Measurements from ENCODE around the gene GPR137B. TPM values are rescaled to one million over a fixed set of nuclear protein-coding genes. Genes with fewer than 3 reads are reported as not detected.

The GPR137B gene
- total RNA-seq, 1 experiment from 2014 or later = 11.4 TPM

DNA sequence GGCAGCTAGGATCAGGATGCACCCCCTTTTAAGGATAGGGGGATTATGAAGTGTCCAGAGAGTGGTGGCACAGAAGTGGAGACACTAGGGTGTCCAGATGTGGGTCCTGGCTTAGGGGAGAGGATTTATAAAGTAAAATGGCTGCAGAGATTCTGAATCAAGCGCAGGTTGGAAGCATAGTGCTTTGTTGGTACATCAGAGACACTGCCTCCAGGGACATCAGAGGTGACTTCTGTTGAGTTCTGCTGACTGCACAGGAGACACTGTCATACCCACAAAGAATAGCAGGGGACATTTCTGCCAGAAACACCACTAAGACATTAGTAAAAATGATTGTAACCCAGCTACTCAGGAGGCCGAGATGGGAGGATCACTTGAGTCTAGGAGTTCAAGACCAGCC, 16.4 kb downstream of the GPR137B start (continued):
- TF ChIP-seq, protein P1, sequence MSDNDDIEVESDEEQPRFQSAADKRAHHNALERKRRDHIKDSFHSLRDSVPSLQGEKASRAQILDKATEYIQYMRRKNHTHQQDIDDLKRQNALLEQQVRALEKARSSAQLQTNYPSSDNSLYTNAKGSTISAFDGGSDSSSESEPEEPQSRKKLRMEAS (IDR thresholded peaks at IDR 0.05) = no peak
- TF ChIP-seq ZFX (IDR thresholded peaks at IDR 0.05) (no peak), SRF (IDR thresholded peaks at IDR 0.05; ENCODE audit: low read depth) (no peak), EZH2 (IDR thresholded peaks at IDR 0.05) (no peak)
- TF ChIP-seq, protein P2, sequence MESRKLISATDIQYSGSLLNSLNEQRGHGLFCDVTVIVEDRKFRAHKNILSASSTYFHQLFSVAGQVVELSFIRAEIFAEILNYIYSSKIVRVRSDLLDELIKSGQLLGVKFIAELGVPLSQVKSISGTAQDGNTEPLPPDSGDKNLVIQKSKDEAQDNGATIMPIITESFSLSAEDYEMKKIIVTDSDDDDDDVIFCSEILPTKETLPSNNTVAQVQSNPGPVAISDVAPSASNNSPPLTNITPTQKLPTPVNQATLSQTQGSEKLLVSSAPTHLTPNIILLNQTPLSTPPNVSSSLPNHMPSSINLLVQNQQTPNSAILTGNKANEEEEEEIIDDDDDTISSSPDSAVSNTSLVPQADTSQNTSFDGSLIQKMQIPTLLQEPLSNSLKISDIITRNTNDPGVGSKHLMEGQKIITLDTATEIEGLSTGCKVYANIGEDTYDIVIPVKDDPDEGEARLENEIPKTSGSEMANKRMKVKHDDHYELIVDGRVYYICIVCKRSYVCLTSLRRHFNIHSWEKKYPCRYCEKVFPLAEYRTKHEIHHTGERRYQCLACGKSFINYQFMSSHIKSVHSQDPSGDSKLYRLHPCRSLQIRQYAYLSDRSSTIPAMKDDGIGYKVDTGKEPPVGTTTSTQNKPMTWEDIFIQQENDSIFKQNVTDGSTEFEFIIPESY (IDR thresholded peaks at IDR 0.05; ENCODE audit: extremely low read depth, insufficient replicate concordance, low read length) = no peak

DNA sequence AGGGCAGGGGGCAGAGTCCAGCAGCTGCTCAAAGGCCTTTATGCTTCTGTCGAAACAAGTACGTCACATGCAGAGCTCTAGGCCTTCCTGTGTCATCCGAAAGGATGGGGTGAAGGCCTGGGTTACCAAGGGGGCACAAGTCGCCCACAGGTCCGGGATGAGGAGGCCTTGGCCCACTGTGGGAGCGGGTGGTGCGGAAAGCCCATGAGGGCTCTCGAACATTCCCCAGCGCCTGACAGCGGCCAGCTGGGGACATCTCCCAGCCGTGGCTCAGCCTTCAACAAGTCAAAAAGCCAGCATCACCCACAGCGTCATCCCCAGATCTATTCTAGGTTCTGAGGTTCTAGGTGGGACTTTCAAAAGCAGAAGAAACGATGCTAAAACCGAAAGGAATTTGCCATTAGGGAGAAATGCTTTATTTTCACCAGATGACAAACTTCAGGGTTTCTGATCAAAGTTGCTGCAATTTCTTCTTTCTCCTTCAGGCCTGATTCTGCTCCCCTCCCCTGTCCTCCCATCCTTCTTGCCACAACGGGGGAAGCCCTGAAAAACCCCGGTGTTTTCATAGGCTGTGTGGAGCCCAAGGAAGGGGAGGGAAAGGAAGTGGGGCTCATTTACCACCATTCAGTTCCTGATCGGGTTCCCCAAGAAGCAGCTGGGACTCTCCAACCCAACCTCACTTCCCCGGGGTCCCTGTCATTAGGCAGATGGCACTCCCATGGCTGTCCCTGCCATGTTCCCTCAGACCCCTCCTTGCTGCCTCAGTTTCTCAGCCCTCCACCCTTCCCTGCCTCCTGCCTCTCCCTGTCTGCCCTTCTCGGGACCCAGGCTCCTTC, 17.6 kb downstream of the GPR137B start:
- ChIA-PET POLR2A (no interaction called here), RAD21 (ENCODE audit: low non-redundant PET in 1 of 2, low total read pairs in 2 of 2, uncharacterized antibody in 2 of 2, unreplicated experiment in 2 of 2) (no interaction called here), CTCF (no interaction called here)
- Histone ChIP-seq H3K4me2 (ENCODE audit: low read length) (no peak overlapping the region), H3K27ac (ENCODE audit: low read depth, low read length) (no peak overlapping the region), H3K4me1 (ENCODE audit: control insufficient read depth in 1 of 2, insufficient read depth in 2 of 2, low read length in 2 of 2) (no peaks in the 10 kb centered on the region), H2AFZ (ENCODE audit: low read depth, low read length, poor library complexity, severe bottlenecking) (no peak overlapping the region), H3K9ac (ENCODE audit: low read length) (no peak overlapping the region), H4K20me1 (ENCODE audit: insufficient read depth) (no peaks in the 10 kb centered on the region), H3K4me3 (replicated peaks in 1 of 2; ENCODE audit: low read depth in 1 of 2, low read length in 2 of 2) (no peak overlapping the region), H3K79me2 (ENCODE audit: insufficient read depth, low read length) (no peaks in the 10 kb centered on the region), H3K9me2 (ENCODE audit: insufficient read depth) (no peaks in the 10 kb centered on the region), H3K36me3 (ENCODE audit: control insufficient read depth in 1 of 2, insufficient read depth in 2 of 2, low read length in 2 of 2) (no peaks in the 10 kb centered on the region), H3K9me3 (ENCODE audit: control insufficient read depth in 1 of 2, insufficient read depth in 1 of 2, low read depth in 1 of 2, low read length in 2 of 2) (no peaks in the 10 kb centered on the region; a peak in 1 of 4 replicates), H3K27me3 (ENCODE audit: insufficient read depth, low read length) (no peaks in the 10 kb centered on the region)
- ATAC-seq (no peak), DNase-seq (ENCODE audit: low read depth, low spot score) (no peak)
- BruUV-seq (replicated peaks) = no TSS peak
- intact Hi-C loops (cut with micrococcal nuclease) = no loop called here
- TF ChIP-seq CEBPB (IDR thresholded peaks at IDR 0.05; ENCODE audit: low read depth) (no peak), CBX3 (IDR thresholded peaks at IDR 0.05; ENCODE audit: low read depth) (no peak), ELF1 (IDR thresholded peaks at IDR 0.05; ENCODE audit: borderline replicate concordance, low read depth) (no peak), POLR2A (IDR thresholded peaks at IDR 0.05; ENCODE audit: borderline replicate concordance, extremely low read depth, insufficient read depth, insufficient read length) (no peak), SIN3A (IDR thresholded peaks at IDR 0.05; ENCODE audit: low read depth) (no peak), SRF (IDR thresholded peaks at IDR 0.05; ENCODE audit: low read depth) (no peak), EZH2phosphoT487 (IDR thresholded peaks at IDR 0.05; ENCODE audit: borderline replicate concordance) (no peak), RAD21 (IDR thresholded peaks at IDR 0.05; ENCODE audit: low read depth) (no peak), JUND (IDR thresholded peaks at IDR 0.05) (no peak), ZFX (IDR thresholded peaks at IDR 0.05) (no peak)
- TF ChIP-seq, protein P2 (IDR thresholded peaks at IDR 0.05; ENCODE audit: extremely low read depth, insufficient replicate concordance, low read length) = no peak
- TF ChIP-seq, protein P3, sequence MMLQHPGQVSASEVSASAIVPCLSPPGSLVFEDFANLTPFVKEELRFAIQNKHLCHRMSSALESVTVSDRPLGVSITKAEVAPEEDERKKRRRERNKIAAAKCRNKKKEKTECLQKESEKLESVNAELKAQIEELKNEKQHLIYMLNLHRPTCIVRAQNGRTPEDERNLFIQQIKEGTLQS (IDR thresholded peaks at IDR 0.05) = no peak
- TF ChIP-seq, protein P4, sequence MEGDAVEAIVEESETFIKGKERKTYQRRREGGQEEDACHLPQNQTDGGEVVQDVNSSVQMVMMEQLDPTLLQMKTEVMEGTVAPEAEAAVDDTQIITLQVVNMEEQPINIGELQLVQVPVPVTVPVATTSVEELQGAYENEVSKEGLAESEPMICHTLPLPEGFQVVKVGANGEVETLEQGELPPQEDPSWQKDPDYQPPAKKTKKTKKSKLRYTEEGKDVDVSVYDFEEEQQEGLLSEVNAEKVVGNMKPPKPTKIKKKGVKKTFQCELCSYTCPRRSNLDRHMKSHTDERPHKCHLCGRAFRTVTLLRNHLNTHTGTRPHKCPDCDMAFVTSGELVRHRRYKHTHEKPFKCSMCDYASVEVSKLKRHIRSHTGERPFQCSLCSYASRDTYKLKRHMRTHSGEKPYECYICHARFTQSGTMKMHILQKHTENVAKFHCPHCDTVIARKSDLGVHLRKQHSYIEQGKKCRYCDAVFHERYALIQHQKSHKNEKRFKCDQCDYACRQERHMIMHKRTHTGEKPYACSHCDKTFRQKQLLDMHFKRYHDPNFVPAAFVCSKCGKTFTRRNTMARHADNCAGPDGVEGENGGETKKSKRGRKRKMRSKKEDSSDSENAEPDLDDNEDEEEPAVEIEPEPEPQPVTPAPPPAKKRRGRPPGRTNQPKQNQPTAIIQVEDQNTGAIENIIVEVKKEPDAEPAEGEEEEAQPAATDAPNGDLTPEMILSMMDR (IDR thresholded peaks at IDR 0.05 in 2 of 3, conservative IDR thresholded peaks at IDR 0.05 in 1 of 3; ENCODE audit: borderline replicate concordance in 1 of 3, insufficient read depth in 1 of 3, low read depth in 2 of 3, low read length in 2 of 3) = no peak

All from HCT116 (cell line).